Measurements from ENCODE around the gene SCART1. TPM values are rescaled to one million over a fixed set of nuclear protein-coding genes. Genes with fewer than 3 reads are reported as not detected.

SCART1 gene
- total and polyA plus RNA-seq, 2 donors (not counting 3 experiments of a cell fraction or from before 2014, with no cell fraction given), result 0.90 to 1.0 TPM

- BruUV-seq (replicated peaks), result no TSS peak
- DNase-seq (ENCODE audit: low read depth, low spot score) (no peak), FAIRE-seq (no peak)
- Histone ChIP-seq H3K4me1 (ENCODE audit: control insufficient read depth, extremely low read depth, insufficient read depth, low read length) (no peaks in the 10 kb centered on the region), H2AFZ (ENCODE audit: low read depth, low read length) (no peak overlapping the region), H4K20me1 (replicated peaks; ENCODE audit: control insufficient read depth, extremely low read depth, insufficient read depth, low read length) (no peaks in the 10 kb centered on the region), H3K9me1 (replicated peaks; ENCODE audit: control insufficient read depth, extremely low read depth, insufficient read depth, low read length) (no peaks in the 10 kb centered on the region), H3K9me3 (replicated peaks; ENCODE audit: control insufficient read depth, insufficient read depth, low read length) (no peaks in the 10 kb centered on the region), H3K4me3 (replicated peaks in 1 of 3; ENCODE audit: insufficient read depth in 1 of 3, low read depth in 1 of 3, low read length in 3 of 3) (no peak overlapping the region), H3K9ac (replicated peaks; ENCODE audit: extremely low read depth, insufficient read depth, low read length) (no peak overlapping the region), H3K27ac (ENCODE audit: insufficient read depth, low read depth, low read length) (no peak overlapping the region), H3K36me3 (ENCODE audit: control insufficient read depth in 2 of 2, extremely low read depth in 1 of 2, insufficient read depth in 2 of 2, low read length in 2 of 2) (no peaks in the 10 kb centered on the region), H3K79me2 (ENCODE audit: control insufficient read depth, insufficient read depth, low read length) (no peaks in the 10 kb centered on the region), H3K4me2 (ENCODE audit: insufficient read depth, low read length) (no peak overlapping the region), H3K27me3 (ENCODE audit: control insufficient read depth in 2 of 2, insufficient read depth in 2 of 2, low read length in 2 of 2) (no peaks in the 10 kb centered on the region)
- TF ChIP-seq CTCF (IDR thresholded peaks at IDR 0.05; ENCODE audit: extremely low read depth in 1 of 2, insufficient read depth in 1 of 2, low read depth in 1 of 2, low read length in 2 of 2) (no peak), MYC (IDR thresholded peaks at IDR 0.05; ENCODE audit: low read depth, low read length) (no peak), EZH2 (IDR thresholded peaks at IDR 0.05; ENCODE audit: borderline replicate concordance, low read depth, low read length, severe bottlenecking) (no peak), JUN (IDR thresholded peaks at IDR 0.05; ENCODE audit: borderline replicate concordance, insufficient read depth, insufficient read length, low read depth) (no peak), GATA2 (IDR thresholded peaks at IDR 0.05; ENCODE audit: insufficient read depth, insufficient read length, low read depth, low read length) (no peak), FOS (IDR thresholded peaks at IDR 0.05; ENCODE audit: borderline replicate concordance, insufficient read depth, low read length) (no peak), POLR2AphosphoS5 (IDR thresholded peaks at IDR 0.05; ENCODE audit: insufficient read depth, low read depth, low read length) (no peak), POLR2A (IDR thresholded peaks at IDR 0.05; ENCODE audit: low read depth, low read length) (no peak)
- TF ChIP-seq, protein P1, sequence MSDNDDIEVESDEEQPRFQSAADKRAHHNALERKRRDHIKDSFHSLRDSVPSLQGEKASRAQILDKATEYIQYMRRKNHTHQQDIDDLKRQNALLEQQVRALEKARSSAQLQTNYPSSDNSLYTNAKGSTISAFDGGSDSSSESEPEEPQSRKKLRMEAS (IDR thresholded peaks at IDR 0.05; ENCODE audit: insufficient read depth, insufficient read length), result no peak
- intact Hi-C loops (cut with micrococcal nuclease) (no loop called here), dilution Hi-C loops (cut with MboI; ENCODE audit: extremely low pct_ligation_motif_present, low sequenced_read_pairs) (no loop called here)
- CTCF ChIA-PET, result no interaction called here
- POLR2A ChIA-PET, result no interaction called here
These were observed 5.6 kb upstream of the SCART1 start for GRCh38 chr10:133448120-133448519.
